A172 (cell line): Measurements from ENCODE around the gene KAZN. TPM values are rescaled to one million over a fixed set of nuclear protein-coding genes. Genes with fewer than 3 reads are reported as not detected.

ENCODE experiments used
- DNase-seq: peaks from one replicate; pipeline ENCODE4 v3.0.0-alpha.2; 2015; ENCODE audit warnings: low spot score
- total RNA-seq: library from RNA; depleted of rRNA; stranded (reverse); fragments of >200 nt; shearing (Covaris generic); gene quantifications from 2 replicates; pipeline ENCODE4 v1.2.3, GENCODE V29; 2014

The KAZN gene
- total RNA-seq, 1 experiment from 2014 or later: 1.7 TPM

DNA sequence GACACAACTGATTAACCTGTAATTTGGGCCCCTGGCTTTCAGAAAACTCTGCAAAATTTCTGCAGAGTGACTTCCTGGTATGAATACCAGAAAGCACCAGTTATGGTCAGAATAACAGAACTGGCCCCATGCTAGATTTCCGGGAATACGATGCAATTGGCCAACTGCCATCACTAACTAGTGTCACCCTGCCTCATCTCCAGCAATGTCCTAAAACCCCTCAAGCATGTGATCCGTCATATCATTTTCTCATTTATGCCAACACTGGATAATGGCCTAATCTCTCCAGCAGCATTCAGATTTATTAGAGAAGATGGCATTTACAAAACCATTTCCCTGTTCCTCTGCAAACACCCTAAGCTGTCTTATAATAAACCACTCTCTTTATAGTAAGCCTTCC, 15.4 kb downstream of the KAZN start:
- DNase-seq: no peak

DNA sequence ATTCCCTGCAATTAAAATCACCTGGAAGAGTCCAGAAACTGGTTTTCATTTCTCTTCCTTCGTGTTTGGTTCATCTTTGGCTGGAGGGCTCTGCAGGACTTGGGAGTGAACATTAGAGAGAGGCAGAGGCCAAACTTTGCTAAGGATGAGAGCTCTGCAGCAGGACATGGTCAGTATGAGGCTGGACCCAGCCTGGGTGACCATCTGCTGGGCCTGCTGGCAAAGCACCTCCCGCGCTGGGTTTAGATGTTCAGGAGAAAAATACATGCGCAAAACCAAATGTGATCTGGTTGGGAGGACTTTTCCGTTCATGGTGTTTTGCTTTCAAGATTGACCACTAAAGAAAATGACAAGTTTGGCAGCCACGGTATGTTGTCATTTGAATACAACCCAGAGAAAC, 15.9 kb downstream of the KAZN start:
- DNase-seq: no peak

DNA sequence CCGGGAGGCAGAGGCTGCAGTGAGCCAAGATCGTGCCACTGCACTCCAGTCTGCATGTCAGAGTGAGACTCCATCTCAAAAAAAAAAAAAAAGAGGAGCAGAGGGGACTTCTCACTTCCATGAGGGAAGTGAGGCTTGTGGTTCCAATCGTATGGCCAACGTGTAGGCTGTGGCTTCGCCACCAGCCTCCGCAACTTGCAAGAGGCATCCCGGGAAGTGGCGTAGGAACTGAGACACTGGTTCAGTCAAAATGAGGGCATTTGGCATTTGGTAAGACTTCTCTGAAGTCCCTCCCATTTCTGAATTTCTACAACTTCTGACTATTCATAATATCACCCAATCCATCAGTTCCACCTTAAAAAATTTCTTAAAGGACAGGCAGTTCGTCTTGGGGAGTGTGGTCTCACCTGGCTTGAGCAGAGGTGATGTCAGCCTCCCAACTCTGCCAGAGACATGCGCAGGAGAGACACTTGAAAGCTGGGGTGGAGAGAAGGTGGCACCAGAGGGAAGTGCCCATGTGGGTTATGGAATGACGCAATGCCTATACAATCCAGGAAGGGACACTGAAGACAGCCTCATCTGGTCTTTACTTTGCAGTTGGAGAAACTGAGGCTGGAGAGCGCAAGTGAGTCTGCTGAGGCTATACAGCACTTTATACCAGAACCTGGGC, 17.2 kb downstream of the KAZN start:
- DNase-seq: no peak

DNA sequence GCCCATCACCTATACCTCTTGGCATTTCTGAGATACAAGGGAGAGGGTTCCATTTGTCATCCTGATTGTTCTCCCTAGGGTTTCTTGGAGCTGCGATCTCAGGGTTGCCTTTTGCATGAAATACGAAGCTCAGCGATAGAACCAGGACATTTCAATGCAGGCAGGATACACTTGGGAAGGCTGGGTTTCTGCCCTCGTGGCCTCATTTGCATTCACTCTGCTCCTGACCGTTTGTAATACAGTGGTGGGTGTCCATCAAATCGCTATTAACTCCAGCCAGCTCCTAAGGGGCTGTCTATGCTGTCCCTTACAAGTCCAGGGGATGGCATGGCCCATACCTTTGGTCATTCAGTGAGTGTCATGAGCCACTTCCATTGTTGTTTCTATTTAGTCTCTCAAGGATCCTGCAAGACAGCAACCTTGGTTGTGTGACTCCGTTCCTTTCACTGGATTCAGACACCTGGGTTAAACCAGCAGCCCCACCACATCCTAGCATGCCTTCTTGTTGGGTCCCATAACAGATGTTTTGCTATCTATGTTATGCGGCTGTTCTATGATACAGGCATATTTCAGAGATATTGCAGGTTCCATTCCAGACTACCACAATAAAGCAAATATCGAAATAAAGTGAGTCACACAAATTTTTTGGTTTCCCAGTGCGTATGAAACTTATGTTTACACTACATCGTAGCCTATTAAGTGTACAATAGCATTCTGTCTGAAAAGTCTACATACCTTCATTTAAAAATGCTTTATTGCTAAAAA, 18.3 kb downstream of the KAZN start:
- peak; percentile 14 for DNase-seq

DNA sequence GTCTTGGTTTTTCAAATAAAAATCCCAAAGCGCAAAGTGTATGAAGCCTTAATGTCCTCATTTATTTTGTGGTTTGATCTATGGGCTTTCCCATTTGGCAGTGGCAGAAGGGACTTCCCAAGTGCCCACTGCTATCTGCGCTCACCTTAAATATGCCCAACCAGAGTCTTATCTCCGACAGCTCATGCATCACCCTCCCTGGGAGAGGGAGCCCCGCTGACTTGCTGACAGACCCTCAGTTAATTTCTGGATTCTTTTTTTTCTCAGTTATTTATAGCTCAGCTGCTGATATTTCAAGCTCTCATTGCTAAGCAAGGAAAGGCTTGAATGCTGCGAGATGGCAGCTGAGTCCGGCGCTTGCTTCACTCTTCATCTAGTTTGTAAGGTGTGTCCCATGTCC, 19.3 kb downstream of the KAZN start:
- DNase-seq: peak; percentile 69

DNA sequence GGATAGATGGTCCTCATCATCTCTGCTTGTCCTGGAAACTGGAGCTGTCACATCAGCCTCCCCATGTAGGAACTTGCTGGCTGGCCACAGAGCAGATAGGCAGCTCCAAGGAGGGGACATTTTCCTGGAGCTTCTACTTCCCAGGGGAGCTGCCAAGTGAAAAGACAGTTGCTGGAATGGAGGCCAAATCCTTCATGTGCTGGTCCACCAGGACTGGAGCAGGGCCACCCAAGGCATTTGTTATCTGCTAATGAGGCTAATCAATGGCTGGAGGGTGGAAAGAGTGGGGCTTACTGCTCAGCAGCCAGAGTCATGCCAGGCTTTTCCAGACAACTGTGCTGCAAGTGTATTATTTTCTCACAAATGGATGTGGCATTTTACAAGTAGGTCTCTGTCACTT, 22.5 kb downstream of the KAZN start:
- DNase-seq: no peak

DNA sequence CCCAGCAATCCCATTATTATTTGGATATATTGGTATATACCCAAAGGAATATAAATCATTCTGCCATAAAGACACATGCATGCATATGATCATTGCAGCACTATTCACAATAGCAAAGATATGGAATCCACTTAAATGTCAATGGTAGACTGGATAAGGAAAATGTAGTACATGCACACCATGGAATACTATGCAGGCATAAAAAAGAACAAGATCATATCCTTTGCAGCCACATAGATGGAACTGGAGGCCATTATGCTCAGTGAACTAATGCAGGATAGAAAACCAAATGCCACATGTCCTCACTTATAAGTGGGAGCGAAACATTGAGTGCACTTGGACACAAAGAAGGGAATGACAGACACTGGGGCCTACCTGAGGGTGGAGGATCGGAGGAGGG, 24.6 kb downstream of the KAZN start:
- no peak for DNase-seq

DNA sequence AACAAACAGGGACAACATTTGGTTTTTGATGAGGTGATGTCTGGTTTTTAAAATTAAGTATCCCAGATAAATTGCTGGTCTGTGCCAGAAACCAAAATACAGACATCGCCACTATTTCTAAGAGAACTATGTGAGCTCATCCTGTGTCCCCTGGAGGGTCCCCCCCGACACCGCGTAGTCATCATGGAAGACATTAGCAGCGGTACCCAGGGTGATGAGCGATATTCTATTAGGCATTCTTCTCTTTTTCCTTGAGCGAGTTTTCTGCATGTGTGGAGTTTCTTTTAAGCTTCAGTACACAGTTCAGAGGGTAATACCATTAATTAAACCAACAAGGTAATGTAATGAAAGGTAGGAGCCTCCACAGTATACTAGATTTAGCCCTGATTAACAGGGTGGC, 26.5 kb downstream of the KAZN start:
- DNase-seq: no peak

DNA sequence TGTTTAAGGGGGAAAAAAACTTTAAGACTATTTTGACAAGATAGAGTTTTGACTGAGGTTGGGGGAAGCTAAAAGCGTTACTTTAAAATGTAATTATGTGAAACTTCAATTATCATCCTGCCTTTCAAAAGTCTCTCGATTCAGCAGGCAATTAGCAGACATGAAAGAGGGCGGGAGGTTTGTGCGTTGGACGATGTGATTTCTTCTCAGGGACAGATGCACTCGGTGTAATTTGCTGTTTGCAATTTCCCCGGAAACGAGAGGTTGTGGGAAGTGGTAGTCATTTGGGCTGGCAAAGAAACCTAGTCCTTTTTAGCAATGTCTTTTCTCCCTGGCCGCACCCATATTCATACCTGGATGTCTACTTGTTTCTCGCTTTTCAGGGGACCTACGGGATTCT, 27.1 kb downstream of the KAZN start:
- DNase-seq: no peak

DNA sequence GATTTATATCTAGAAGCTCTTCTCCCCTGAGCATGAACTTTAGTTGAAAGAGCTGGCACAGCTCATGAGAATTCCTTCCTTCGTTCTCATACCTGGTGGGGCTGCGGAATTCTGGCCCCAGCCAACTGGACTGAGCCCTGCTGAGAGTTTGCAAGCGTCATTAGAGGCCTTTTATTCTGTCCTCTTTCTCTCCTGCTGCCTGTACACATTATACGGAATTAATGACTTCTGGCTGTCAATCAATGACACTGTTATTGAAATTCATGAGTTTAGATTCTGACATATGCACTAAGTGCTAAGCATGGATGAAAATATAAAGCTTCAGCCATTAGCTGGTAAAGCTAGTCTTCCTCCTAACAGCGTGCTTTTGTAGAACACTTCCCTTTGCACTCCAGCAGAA, 27.5 kb downstream of the KAZN start:
- DNase-seq: no peak

DNA sequence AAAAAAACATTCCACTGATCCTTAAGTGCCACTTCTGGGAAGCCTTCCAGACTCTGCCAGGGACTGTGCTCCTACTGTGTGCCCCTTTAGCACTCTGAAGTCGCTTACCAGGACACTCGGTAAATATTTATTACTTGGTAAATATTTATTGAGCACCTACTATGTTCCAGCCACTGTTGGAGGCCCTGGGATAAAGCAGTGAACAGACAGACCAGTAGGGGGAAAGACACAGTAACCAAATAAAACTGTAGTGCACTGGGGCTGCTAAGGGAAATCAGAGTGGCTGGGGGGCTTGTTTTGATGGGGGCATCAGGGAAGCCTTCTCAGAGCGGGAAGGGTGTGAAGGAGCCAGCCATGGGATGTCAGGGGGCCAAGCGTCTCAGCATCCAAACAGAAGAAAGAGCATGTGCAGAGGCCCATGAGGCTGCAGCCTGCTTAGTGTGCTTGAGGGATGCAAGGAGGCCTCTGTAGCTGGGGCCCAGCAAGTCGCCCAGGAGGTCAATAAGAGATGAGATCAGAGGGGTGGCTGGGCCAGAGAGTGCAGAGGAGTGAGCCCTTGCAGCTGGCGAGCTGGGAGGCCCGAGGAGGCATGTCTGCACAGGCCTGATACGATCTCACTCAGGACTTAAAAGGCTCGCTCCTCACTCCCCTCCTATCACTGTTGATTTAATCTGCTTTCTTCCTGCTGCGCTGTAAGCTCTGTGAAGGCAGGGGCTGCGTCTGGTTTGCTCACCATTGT, 28.6 kb downstream of the KAZN start:
- no peak for DNase-seq

DNA sequence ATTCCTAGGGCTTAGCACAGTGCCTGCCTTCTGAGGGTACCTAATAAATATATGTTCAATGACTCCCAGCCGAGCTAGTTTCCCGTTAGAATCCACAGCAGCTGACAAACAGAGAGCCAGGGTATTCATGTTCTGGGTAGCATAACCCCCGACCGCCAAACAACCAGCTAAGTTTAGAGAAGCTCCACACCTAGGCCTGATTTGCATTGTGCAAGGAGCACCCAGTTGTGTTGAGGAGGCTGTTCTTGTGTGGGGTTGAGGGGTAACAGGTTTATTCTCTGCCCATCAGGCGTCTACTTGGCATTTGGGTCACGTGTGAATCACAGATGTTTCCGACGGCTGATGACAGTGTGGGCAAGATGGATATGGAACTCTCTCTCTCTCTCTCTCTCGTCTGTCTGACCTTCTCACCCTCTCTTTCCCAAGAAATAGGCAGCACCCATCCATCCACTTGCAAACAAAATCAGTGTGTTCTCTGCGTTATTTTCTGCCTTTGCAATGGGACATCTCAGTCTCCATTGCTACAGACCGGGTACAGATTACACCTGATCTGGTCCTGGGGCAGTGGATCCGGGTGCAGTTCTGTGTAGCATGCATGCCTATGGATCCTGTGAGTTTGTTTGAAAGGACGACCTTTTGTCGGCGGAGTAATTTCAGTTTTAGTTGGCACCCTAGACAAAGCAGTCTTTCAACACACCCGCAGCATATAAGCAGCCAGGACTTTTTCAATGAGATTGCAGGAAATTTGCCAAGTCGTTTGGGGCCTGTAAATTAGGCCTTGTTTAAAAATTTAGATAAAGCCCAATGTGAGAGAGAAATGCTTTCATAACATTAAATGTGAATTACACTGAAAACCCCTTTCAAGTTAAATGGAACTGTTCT, 29.4 kb downstream of the KAZN start:
- DNase-seq: no peak

DNA sequence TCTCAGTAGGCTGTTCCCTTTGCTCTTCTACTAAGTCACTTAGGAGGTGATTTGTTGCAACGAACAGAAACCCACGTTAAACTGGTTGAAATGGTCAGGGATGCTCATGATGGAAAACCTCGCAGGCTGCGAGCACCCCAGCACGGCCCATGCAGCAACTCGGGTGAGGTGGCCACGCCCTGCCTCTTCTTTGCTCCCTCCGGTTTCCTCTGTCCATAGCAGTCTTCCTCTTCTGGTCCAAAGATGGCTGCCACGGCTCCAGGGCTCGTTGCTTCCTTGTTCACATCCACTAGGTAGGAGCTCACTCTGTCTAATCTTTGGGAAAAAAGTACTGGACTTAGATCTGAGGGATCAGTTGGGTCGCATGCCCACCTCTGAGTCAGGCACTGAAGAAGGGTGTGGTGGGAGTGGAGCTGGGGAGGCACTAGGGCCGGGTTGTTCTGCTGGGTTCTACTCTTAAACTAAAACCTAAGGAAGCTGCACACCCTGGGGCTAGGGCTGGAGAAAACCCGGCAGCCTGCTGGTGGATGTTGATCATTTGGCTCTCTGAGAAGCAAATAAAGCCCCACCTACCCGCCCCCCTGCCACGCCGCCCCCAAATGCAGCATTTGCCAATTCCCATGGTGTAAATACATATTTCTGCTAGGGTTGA, 31.0 kb downstream of the KAZN start:
- no peak for DNase-seq

DNA sequence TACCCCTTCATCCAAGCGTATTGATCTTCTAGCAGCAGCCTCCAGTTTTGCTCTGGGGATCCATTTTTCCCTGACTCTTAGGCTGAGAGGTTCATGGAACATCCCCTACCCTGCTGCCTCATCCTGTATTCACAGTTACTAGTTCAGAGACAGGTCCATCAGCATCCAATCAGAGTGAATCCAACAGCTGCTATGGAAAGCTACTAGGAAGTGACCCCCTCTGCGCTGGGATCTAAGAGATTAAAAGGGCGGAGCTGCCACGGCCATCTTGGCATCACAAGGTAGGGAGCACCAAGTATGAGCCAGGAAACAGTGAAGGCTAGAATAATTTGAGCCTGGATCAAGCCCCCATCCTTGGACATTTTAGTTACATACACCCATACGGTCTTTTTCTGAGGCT, 32.5 kb downstream of the KAZN start:
- DNase-seq: no peak

DNA sequence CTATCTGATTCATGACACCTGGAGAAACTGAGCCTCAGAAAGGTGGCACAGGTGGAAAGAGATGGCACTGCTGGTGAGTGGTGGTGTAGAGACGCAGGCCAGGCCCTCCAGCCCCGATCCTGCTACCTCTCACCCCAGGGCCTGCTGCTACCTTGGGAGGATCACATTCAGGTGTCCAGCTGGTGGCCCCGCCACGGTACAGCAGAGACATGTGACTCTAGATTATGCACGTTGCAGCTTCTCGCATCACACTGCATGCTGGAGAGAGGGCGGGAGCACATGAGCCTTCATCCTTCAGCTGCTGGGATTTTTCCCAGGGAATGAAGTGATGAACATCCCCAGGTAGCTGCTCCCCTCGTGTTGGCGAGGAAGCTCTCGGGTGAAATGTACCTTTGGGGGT, 32.9 kb downstream of the KAZN start:
- DNase-seq: no peak

DNA sequence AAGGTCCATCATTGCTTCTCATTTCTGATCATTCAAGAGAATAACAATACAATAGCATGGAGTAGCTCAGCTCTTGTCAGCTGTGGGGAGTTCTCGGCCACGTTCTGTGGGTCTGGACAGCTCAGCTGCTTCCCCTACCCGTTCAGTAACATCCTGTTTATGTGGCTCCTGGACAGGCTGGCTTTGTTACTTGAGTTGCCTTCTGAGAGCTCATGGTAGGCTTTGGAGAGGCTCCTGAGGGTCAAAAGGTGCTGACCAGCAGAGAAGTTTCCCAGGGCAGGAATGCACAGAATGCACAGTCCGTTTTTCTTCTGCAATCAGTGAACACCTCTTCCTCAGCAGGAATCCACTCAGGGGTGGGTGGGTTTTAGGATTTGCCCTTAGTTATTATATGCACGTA, 36.0 kb downstream of the KAZN start:
- DNase-seq: peak; percentile 6

DNA sequence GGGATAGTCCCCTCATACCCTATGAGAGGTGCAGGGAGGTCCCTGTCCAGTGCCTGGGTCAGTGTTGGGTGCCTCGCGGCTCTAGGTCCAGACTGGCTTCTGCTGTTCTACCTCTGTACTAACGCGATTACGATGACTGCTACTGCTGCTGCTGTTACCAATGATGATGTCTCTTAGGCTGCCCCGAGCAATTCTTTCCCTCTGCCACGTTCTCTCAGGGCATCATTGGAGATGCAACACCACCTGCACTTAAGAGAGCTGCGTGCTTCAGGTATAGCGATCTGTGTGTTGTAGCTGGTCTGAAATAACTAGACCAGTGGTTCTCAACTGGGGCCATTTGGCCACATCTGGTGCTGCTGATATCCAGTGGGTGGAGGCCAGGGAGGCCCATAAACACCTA, 36.9 kb downstream of the KAZN start:
- DNase-seq: no peak

DNA sequence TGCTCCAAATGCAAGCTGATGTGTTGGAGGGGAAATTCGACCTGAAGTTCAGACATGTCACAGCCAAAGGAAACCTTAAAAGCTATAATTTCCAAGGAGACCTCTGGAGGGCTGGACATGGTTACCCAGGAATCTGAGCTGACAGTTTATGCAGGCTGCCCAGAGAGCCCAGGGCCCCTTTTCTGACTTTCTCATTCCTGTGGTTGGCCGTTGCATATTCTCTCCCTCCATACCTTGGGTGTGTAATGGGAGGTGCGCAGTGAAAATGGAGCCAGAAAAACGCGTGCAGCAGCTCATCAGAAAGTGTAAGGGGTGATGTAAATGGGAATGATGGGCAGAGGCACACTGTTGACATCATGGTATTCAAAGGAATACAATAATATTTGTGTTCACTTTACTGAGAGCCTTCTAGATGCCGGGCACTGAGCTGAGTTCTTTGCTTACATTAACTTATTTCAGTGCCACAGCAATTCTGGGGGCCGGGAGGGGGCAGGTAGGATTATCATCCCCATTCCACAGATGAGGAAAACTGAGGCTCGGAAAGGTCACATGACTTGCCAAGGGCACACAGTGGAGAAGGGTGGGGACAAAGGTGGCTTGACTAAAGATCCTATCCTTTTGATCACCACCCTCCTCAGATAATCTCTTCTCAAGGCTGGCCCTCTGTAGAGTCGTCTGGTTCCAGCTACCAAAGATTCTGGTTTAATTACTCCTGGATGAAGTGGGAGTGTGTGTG, 38.6 kb downstream of the KAZN start:
- no peak for DNase-seq

DNA sequence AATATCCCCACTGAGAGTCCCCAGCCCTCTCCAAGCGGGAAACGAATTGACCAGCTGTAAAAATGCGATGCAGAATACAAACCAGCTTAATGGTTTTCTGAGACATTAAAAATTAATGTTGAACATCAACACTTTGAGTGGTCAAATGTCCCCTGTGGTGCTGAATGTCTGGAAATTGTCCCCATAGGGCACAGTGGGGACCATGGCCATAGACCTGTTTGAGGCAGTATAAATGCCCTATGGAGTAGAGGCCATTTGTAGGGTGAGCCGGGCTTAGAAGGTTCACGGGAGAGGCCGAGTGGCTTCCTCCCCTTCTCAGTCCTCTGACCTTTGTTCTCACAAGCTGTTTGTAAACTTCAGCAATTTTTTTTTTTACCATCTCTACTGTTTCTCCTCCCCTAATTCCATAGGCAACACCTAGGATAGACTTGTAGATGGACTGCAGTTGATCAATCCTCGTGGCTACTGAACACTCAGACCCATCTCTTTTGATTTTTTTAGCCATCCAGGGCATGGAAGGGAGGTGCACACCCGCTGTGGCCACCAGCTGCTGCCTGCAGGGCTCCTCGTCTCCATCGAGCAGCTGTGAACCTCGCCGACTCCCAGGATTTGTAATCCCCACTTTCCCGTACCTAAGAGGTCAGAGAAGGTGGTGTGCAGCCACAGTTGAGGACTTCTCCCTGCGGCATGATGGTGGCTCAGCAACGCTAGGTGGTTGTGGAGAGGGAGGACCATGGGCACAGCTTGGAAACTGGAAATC, 41.0 kb downstream of the KAZN start:
- no peak for DNase-seq

DNA sequence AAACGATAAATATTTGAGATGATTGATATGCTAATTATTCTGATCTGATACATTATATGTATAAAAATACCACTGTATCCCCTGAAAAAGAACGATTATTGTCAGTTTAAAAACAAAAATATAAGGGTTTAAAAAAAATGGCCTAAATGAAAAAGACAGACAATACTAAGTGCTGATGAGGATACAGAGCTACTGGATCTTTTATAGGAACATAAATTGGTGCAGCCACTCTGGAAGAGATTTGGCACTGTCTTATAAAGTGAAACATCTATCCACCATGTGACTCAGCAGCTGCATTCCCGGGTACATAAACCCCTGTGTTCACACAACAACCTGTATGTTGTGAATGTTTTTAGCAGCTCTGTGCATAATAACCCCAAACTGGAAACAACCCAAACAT, 44.2 kb downstream of the KAZN start:
- no peak for DNase-seq
